KBM-7 (cell line): ENCODE measurements around the gene CACNG3.
A peak's percentile ranks its signal among the peaks of the same experiment; 100 is the strongest.
"Not testable (repeated sequence)": the region's sequence is repeated elsewhere in the genome, so short reads cannot be mapped to it uniquely, and the experiment has no call there.

Experiments
- DNase-seq: peaks from one replicate; pipeline ENCODE4 v3.0.0-alpha.2; 2015
- in situ Hi-C: fragments of 300-500 bp; cut with MboI; formaldehyde crosslinking; loops from 2 replicates; pipeline ENCODE4 v1.14.3; 2020; ENCODE audit warnings: low sequenced_read_pairs, low pct_unique_long_range_greater_than_20kb, mixed read lengths

CACNG3 gene

DNA sequence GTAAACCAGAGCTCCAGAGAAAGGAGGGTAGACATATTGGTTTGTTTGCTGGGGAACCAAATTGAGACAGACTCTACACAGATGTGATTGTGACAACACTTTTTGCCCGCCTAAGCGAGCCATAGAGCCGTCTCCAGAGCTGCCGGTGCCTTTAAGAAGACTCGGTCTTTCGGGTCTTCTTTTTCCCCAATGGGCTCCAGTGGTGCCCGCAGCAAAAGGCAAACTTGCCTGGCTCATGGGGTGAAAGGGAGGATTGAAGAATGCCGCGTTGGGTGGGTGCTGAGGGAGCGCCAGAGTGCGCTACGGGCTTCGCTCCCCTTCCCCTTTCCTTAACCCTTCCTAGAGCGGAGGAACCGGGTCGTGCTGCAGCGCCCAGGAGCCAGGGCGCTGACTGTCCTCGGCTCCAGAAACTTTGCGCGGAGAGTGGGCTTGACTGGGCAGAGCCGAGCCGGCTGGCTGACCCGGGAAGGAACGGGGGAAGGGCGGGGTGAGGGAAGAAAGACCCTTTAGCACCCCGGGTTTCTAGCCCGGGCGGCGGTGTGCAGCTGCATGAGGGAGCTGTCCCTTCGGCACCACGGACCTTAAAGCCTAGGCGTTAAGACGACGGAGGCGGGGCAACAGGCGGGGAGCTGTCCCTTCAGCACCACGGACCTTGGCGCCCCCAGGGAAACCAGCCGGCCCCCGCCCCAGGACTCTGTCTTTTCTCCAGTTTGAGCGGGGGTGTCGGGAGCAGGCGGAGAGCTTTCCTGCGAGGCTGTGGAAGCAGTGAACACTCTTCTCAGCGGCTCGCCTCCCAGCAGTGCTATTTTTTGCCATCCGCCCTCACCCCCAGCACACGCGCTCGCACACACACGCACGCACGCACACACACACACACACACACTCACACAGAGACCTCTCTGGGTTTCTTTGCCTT lies at the start of gene CACNG3:
Gene CACNG3, plus strand, starts transcription at position 880 of the 916 bp plus-strand sequence. CDS start 420 bp downstream, outside the sequence.
- in situ Hi-C loops = no loop called here

DNA sequence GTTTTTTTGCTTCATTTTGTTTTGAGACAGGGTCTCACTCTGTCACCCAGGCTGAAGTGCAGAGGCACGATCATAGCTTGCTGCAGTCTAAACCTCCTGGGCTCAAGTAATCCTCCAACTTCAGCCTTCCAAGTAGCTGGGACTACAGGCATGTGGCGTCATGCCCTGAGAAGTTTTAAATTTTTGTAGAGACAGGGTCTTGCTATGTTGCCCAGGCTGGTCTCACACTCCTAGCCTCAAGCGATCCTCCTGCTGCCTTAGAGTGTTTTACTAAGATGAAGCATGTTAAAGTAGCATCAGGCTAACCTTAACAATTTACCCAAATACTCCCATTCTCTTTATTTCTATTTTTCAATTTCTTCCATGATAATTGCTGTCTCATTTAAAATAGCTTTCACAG lies 49.2 kb upstream of the CACNG3 start:
- DNase-seq = no peak
- in situ Hi-C loops = no loop called here

More for the DNA sequence above, at the start of gene CACNG3:
- peak; percentile 72 for DNase-seq

DNA sequence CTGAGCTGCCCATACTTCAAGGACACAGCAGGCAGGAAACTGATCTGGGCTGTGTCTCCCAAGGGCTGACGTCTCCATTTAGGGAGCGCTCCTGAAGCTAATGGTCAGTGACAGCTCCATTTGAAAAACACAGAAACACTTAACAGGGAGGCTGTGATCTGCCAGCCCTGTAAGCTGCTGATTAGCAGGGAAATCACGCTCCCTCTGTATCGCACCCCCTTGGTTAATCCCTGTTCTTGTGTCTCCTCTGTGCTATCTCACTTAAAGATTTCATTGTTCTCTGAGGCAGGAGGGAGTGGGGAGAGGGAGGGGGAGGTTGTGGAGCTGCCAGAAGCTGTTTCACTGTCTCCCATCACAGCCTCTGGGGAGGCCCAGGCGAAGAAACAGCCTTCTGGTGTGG lies 47.4 kb upstream of the CACNG3 start:
- in situ Hi-C loops = no loop called here

DNA sequence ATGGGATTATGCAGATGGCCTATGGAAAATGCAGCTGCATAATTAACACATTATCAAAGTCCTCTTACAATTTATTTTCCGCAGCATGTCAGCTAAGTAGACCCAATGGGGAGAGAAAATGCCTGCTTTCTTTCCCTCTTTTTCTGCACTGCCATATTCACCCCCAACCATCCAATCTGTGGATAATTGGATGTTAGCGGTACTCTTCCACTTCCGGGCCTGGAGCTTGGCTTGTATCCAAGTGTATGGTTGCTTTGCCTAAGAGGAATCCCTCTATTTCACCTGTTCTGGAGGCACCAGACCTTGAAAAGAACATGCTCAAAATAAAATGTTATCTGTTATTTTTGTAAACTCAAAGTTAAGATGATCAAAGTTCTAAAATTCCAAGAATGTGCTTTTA lies 41.1 kb upstream of the CACNG3 start:
- DNase-seq = no peak
- in situ Hi-C loops = no loop called here

More for the DNA sequence above, 47.4 kb upstream of the CACNG3 start:
- no peak for DNase-seq

DNA sequence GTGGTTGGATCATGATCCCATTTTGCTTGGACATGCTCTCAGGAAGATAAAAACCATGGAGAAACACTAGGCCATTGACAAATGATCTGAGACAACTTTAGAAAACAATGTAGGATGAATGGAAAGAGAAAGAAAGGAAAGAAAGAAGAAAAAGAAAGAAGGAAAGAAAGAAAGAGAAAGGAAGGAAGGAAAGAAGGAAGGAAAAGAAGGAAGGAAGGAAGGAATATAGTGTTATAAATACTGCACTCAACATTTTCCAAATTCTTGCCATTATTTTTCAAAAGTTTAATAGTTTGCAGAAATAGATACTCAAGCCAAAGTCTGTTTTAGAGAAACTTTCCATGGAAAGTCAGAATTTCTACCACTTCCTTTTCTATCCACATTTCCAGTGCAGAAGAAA lies 39.2 kb upstream of the CACNG3 start:
- no peak for DNase-seq
- in situ Hi-C loops = no loop called here

DNA sequence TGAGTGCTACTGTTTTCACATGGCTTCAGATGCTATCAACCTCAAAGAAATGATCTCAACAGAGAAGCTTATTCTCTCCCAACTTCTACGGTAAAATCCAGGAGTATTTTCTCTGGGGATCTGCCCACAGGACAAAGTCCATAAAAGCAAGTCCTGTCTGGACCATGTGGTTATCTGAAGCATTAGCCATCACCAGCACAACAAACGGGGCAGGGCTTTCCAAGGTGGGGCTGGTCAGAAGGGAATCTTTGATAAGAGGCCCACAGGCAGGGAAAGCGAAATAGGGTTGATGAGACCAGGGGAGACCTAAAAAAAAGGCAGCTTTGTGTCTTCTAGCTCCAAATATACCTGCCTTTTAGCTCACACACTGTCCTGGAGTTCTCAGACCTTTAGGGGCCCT lies 38.7 kb upstream of the CACNG3 start:
- in situ Hi-C loops = no loop called here
- DNase-seq = no peak

DNA sequence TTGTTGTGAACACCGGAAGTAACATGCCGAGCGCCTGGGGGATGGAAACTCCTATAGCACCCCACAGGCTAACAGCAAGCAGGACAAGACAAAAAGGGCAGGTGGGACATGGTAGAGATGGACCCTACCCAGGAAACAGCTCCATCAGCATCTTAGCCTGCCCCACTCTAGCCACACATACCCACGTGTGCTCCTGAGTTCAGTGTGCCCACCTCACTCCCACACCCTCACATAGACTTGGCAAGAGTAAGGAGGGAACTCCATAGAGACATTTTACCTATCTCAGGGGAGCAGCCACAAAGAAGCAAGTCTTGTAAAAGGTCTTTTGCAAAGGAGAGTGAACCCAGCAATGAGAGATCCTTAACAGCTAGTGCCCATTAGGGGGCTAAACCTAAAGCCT lies 37.8 kb upstream of the CACNG3 start:
- no peak for DNase-seq
- in situ Hi-C loops = no loop called here

DNA sequence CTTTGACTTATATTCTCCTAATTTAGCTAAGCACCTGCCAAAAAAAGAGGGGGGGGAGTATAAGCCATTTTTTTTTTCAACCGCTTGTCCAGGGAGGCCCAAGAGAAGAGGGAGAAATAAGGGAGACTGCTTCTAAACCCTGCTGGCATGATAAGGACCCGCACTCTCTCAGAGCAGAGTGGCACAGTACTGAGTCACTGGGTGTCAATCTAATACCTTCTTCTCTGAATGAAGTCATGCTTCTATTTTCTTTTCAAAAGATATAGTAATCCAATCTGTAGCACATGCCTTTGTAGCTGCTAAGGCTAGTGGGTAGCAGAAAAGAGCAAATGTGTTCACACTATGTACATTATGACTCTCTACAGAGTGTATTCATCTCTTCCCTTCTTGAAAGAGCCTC lies 34.9 kb upstream of the CACNG3 start:
- no peak for DNase-seq
- in situ Hi-C loops = no loop called here

DNA sequence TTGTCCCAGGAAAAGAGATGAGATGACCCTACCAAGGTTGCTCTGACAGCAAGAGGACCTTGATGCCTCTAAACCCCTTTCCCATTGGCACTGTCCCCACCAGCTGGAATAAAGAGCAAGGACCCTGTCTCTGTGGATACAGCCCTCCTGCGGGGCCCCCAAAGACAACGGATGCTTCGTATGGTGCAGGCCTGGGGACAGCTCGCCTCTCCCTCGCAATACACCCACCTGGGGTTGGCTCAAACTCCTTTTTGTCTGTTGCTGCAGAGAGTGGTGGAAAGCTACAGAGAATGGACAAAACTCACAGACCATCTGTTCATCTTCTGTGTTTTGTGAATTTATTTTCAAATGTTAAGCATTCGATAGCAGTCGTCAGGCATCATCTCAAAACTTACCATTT lies 27.6 kb upstream of the CACNG3 start:
- DNase-seq = no peak
- in situ Hi-C loops = no loop called here

DNA sequence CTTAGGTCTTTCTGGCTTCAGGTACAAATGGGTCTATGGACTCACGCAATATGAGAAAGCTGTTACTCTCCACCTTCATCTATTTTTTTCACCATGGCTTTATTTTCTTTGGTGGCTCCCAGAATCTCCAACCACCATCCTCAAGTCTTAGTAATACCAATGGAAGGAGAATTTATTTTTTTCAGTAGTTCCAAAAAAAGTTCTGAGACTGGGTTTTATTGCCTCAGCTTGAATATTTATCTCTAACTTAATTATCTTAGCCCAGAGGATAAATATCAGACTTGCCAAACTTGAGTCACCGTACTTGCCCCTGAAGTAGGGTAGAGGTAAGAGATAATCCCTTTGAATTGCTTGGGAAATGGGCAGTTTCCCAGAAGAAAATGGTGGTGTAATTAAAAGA lies 23.2 kb upstream of the CACNG3 start:
- DNase-seq = no peak
- in situ Hi-C loops = no loop called here

DNA sequence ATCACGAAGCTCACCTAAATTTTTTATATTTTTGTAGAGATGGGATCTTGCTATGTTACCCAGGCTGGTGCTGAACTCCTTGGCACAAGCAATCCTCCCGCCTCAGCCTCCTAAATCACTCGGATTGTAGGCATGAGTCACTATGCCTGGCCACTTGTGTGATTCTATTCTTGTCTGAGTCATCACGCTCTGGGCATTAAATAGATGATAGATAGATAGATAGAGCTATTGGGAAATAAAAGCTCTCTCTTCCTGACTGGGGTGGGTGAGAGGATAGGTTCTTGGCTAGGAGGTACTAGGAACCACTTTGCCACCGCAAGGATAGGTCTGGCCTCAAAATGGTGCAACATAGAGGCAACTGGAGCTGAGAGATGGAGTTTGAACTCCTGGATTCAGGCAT lies 21.4 kb upstream of the CACNG3 start:
- in situ Hi-C loops = no loop called here
- DNase-seq = no peak

DNA sequence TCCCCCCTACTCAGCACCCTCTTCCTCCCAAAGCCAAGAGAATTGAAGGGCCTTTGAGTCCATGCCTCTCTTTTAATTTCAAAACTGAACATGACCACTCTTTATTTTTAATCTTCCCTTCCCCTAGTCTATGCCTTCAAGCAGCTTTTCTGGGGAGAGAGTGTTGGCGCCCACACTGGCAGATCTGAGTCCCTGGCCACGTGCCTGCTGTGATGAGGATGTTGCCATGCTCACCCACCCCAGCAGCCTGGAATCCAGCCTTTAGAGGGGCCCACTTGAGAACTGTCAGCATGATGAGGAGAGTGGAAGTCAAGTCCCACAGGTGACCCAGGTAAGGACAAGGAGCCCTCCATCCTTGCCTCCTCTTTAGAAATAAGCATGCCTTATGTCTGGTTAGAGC lies 20.3 kb upstream of the CACNG3 start:
- in situ Hi-C loops = no loop called here
- no peak for DNase-seq

DNA sequence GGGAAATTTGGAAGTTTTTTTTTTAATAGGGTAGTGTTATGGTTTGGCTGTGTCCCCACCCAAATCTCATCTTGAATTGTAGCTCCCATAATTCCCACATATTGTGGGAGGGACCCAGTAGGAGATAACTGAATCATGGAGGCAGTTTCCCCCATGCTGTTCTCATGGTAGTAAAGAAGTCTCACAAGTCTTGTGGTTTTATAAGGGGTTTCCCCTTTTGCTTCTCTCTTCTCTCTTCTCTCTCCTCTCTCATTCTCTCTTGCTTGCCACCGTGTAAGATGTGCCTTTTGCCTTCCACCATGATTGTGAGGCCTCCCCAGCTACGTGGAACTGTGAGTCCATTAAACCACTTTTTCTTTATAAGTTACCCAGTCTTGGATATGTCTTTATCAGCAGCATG lies 17.3 kb upstream of the CACNG3 start:
- DNase-seq, in situ Hi-C loops: not testable (repeated sequence)

DNA sequence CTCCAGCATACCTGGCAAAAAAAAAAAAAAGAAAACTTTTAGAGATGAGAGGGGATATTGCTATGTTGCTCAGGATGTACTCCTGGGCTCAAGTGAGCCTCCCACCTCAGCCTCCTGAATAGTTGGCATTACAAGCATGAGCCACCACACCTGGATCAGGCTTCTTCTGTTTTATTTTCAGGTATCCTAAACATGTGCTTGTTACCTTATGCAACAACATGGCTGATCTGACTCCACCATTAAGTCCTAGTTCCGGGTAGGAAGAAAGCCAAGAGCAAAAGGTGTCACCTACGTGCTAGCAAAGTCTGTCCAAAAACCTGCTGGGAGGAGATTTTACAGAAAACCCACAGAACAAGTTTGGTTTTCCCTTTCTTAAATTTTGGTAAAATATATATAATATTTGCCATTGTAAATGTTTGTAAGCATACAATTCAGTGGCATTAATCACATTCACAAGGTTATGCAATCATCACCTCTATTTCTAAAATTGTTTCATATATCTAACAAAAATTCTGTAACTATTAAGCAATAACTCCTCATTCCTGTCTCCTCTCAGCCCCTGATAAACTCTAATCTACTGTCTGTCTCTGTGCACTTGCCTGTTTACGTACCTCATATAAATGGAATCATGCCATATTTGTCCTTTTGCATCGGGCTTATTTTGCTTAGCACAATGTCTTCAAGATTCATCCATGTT lies 9.1 kb upstream of the CACNG3 start:
- in situ Hi-C loops = no loop called here
- no peak for DNase-seq

DNA sequence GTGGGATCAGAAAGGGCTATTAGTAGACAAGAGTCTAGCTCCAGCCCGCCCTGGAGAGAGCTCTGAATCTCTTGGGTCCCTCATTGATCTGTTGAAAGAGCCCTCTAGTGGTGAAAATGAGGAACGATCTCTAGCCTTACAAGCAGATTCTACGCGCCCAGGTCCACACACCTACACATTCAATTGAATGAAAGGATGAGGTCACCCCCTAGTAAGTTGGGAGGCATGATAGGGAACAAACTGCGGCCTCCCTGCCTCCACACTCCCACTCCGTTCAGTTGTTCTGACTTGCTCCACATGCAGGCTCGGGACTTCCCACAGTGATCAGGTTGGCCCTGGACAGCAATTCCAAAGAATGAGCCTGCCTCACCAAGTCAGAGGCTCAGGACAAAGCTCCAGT lies 2.9 kb upstream of the CACNG3 start:
- peak; percentile 62 for DNase-seq
- in situ Hi-C loops = no loop called here

DNA sequence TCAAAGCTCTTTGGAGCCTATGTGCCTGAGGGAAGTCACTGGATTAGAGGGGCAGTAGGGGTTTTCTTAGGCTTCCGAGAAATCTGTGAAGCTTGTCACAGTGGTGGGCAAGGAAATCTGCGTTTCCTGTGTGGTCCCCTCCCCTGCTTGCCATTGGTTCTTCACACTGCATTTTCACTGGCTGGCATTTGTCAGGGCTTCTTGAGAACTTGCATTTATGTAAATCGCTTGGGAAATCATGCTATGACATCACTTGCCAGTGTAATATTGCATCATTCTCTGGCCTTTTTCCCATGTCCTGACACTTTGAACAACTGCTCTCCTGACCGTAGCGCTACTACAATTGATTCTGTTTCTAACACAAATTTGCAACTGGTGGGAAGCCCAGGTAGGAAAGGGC lies 1.8 kb downstream of the CACNG3 start:
- no peak for DNase-seq
- in situ Hi-C loops = no loop called here

DNA sequence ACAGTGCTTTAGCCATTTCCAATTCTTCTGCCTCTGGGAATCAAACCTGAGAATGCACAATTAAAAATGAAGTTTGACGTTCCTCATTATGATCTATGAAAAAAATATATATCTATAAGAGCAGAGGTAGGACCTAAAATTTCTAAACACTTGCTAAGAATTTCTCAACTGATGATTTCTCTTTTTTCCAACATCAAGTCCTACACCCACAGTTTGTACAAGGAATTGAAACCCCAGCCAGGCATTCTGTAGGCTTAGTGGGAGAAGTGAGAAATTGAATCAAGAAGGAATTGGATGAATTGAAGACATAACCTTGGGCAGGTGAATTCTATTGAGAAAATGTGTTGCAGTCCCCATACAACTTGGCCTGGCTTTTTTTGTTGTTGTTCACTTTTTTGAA lies 2.7 kb downstream of the CACNG3 start:
- no peak for DNase-seq
- in situ Hi-C loops = no loop called here

DNA sequence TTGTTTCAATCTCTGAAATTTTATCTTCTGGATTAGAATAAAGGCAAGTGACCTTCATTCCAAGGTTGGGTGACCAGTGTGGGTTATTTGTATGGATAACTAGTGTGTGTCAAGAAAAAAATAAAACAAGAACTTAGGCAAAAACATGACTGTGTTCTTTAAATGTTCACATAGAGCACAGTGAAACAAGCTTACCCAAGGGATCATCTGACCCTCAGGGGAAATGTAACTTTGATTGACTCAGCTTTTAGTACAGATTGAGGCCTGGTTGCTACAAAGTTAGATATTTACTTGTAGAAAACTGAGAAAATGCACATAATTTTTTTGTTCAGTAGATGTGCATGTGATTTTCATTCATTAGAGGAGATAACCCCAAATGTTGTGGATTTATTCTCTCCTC lies 6.7 kb downstream of the CACNG3 start:
- in situ Hi-C loops = no loop called here

DNA sequence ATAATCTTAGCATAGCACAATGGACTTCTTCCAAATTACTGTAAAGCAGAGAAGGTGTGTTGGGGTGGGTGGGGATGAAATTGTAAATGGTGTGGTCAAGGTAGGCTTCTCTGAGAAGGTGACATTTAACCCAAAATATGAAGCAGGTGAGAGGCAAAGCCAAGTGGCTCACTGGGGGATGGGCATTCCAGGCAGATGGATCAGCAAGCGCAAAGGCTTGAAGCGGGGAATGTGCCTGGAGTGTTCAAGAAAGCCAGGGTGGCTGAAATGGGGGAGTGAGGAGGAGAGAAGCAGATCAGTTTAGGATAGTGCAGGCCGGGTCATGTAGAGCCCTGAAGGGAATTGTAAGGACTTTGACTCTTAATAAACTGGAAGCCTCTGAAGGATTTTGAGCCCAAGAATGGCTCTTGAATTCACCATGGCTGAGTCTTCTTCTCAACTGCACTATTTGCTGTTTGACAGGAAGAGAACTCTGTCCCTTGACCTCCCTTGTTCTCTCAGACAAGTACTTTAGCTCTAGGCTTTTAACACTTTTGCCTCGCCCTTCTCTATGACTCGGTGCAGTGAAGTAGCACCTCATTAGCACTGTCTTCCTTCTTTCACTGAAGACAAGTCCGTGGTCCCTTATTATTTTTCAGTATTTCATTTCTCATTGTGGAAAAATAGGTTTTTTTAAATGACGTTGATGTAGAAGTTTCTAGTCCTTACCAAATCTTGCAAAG lies 14.7 kb downstream of the CACNG3 start:
- no peak for DNase-seq
- in situ Hi-C loops = no loop called here

More for the DNA sequence above, 6.7 kb downstream of the CACNG3 start:
- no peak for DNase-seq

DNA sequence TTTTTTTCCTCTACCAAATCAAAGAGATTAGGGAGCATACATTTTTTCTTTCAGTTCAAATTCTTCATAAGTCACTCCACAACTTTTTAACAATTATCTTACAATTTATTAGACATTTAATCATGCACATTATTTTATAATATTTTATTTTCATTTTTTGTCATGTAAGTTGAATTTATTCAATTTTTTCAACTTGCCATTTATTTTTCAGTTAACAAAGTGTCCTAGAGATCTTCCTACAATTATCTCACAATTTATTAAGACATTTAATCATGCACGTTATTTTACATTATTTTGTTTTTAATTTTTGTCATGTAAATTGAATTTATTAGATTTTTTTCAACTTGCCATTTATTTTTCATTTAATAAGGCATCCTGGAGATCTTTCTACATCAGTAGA lies 16.2 kb downstream of the CACNG3 start:
- DNase-seq = no peak
- in situ Hi-C loops = no loop called here
